Stimulated activated CD4-positive, alpha-beta T cell treated with anti-CD3 and anti-CD28 coated beads, Interleukin-12 subunit alpha, Interleukin-12 subunit beta, amount 100 ng/mL, for 24 hours (primary cell): ENCODE data around the gene ETV6.

ENCODE experiments used
- DNase-seq, 2 experiments: peaks; one replicate each; pipeline ENCODE4 v3.0.0-alpha.2; 2020; ENCODE audit warnings: low read depth in 2 of 2

Gene ETV6

DNA sequence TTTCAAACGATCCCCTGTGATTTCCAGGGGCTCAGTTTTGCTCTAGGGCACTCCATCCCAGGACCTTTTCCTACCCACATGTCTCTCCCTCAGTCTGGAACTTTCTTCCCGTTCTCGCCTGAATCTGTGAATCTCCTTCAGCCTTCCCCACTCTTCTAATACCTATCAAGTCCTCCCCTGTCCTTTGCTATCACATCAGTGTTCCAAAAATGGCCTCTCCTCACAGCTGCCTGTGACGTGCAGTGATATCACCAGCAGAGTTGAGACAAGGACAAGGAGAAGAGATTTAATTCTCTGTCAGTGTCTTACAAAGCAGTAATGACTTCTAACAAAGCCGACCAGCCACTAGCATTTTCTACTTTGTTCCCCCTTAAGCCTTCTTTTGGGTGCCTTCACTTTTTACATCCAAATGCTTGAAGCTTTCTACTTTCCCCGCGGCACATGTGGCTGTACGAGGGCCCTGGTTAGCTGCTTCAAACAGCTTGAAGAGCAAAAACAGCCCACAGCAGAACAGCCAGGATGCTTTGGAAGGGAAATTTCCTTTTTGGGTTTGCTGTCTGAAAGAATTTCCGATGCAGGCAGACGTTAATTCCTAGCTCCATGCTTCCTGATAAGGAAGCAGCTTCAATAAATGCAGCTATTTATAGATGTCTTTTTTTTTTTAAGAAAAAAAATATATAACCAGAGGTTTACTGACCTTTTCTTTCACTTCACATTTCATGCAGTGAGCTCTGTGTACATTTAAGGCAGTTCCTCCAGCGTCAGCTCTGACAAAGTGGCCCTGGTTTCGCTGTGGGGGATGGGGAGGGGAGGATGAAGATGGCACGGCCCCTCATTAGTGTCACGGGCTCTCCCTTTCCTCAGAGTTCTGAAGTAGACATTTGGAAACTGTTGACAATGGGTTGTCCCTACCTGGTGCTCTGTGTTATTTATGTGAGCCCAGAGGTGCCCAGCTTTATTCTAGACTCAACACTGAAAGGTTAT is 109.3 kb downstream of the ETV6 start:
- no peak for DNase-seq

- no peak for DNase-seq
Measured at GRCh38 chr12:11759494-11759878, 110.0 kb downstream of the ETV6 start.

DNA sequence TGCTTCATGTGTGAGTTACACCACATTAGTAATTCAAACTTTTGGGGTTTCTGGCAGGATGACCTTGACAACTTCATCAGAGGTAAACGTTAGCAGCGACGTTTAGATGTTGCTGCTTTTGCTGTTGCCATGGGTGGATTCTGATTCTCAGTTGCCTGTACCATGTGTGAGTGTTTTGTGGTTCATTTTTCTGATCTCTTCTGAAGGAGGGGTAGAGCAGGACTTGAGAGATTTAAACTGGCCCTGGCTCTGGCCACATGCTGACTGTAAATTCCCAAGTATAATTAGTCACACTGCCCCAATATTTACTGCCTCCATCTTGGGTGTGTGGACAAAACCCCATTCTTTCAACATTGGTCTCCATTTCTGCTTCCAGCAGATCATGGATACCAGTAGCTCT is 110.4 kb downstream of the ETV6 start:
- no peak for DNase-seq

GRCh38 chr12:11761869-11762567 is 112.5 kb downstream of the ETV6 start:
- DNase-seq = no peak

- DNase-seq = no peak
Measured at GRCh38 chr12:11762723-11763326, 113.4 kb downstream of the ETV6 start.

DNA sequence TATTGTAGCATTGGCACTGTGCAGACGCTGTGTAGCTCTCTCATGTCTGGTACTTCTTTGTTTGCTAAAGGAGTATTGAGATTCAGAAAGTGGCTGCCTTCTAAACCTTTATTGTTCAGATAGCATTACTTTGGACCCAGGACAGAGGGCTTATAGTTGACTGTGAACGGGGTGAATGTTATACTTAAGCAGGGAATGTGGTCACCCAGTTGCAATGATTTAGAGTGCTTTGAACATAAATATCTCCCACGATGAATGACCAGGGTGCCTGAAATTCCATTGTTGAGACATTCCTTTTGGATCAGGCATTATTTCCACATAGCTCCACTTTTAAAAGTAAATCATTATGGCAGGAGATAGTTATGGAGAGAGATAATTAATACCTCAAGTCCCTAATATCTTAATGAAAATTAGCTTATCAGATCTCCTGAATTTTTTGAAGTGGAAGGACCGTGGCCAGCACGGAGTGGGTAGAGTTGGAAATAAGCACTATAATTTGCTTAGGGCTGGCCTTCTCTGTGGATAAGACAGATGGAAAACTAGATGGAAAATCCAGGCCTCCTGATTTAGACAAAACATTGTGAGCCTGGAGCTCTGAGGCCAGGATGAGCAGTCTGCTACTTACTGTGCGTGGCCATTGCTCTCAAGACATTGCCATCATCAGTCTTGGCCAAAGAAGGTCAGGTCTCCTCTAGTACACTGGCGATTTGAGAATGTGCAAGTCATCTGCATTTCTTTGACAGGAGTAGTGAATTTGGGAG is 114.5 kb downstream of the ETV6 start:
- DNase-seq = no peak

DNA sequence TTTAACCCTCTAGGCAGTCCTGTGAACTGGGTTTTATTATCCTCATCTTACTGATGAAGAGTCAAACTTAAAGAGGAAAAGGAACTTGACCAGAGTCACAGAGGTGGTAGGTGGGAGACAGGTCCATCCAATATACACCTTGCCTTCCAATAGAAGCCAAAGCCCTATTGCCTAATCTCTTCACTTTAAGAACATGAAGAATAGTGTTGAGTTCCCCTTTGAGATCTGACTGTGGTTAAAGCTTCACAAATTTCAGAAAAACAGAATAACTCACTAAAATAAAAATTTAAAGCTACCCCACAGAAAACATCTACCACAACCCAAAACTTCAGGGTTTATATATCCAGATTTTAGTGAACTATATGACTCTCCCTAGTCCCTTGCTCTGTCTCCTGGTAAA is 115.4 kb downstream of the ETV6 start:
- no peak for DNase-seq

DNA sequence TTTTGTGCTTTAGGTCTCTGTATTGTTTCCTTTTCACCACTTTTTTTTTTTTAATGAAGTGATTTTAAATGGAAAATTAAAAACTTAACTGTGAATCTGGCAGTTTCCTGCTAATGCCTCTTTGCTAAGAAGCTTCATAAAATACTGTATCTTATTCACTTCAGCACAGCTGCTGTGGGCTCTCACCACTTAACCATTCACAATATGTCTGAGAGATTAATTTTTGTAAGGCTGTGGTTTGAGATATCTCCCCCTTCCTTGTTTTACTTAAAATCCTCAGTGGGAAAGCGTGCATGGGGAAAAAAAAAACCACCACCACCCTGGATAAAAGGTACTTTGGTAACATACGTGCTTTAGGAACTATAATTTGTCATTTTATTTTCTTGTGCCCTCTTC is 115.9 kb downstream of the ETV6 start:
- no peak for DNase-seq

DNA sequence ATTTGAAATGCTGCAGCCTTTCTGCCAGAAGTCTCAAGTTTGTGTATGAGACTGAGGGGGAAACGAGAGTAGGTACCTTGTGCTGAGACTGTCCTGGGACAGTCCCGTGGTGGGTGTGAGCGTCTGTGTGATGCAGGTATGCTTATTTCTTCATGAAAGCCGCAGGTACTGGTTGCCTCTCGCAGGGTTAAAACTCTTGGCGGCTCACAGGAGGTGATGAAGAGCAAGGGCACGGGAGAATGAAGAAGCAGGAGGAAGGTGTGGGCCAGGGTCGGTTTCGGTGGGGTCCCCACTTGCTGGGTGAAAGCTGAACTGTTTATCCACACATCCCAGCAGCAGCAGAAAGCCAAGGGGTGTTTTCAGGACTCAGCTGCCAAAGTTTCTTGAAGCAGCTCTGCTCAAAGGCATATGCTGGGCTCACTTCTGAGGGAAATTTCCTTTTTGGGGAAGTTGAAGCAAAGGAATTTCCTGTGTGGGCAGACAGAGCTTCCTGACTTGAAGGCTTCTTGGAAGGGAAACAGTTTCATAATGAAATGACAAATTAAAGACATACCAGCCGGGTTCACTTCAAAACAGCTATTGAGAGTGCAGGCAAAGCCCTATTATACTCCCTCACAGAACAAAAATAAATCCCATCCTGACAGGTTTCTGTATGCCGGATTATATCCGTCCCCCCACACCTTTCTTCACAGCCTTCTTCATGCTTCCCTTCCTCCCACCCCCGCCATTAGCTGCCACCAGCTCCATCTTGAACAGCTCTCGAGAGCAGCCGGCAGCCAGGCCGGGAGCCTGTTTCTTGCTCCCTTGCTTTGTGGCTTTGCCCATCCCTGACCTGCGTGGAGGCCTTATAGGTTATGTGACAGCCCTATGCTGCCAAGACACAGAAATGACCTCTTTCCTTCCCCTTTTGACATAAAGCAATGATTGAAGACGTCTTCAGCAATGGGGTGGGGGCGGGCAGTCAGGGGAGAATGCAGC is 116.6 kb downstream of the ETV6 start:
- DNase-seq = peak; percentile 48 to 68

- no peak for DNase-seq
Measured at GRCh38 chr12:11767029-11767724, 117.7 kb downstream of the ETV6 start.

DNA sequence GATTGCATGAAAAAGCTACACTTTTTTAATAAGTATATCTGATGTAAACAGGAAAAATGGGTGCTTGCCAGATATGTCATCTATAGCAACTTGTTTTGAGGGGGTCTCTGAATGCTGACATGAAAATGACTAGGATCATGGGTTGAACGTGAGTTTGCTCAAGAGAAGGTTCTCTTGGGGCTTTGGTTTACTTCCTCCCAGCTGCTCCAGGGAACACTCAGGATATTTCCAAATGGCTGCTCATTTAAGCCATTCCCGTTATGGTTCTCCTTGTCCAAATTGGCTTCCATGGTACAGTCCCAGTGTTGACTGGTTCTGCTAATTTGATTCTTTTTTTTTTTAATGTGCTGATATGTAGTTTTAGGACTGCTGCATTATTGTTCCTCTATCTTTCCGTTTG is 118.3 kb downstream of the ETV6 start:
- no peak for DNase-seq

DNA sequence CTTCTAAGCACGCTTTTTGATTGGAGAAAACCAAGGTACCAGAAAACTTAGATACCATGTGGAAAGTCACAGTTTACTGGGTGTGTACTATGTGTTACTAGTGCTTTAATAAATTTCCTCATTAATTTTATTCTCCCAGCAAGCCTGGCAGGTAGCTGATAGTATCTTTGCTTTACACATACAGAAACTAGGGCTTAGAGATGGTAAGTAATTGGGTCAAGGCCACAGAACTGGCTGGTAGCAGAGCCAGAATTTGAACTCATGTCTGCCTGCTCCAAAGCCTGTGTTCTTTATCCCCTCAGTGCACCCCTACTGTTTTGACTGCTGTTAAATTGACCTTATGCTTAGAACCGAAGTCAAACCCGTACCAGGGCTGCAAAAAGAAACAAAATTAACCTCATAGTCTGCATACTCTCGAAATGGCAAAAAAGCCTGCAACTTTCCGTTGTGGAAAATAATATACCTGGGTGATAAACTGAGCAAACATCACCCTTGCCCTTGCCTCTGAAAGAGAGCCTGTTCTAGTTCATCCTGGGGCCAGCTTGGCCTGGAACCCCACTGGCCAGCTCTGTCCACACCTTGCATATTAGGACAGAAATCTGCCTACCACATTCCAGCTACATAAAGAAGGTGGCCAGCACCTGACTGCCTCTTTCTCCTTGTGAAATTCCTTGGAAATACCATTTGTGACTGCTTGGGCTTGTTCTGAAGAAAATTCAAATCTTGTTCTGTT is 118.9 kb downstream of the ETV6 start:
- no peak for DNase-seq

DNA sequence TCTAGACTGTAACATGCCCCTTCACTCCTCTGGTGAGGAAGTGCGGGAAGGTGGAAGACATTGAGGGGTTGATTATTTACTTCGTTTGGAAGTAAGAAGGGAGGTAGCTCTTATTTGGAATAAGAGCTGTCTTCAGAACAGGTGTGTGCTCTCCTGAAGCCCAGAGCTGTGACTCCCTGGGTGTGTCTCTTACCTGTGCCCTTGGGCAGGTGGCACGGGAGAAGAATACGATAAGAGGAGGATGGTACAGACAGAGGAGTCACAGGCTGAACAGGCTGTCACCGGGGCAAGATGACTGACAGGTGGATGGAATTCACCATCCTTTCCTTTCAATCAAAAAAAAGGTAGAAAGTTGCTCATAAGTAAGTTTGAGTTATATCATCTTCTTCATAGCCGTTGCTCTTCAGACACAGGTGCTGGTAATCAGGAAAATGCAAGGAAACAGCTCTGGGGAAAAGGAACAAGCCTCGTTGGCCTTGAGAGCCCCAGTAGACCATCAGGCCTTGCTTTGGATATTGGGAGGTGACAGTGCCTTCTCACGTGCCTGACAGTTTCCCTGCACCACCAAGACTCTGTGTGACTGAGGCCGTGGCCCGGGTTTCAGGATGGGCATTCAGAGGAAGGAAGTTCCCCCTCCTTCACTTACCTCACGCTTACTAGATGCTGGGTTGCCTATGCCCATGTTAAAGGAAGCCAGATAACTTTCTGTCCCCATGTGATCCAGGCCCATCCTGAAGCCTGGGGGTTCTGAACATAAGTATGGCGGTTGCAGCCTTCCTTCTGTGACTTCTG is 120.4 kb downstream of the ETV6 start:
- DNase-seq = no peak

DNA sequence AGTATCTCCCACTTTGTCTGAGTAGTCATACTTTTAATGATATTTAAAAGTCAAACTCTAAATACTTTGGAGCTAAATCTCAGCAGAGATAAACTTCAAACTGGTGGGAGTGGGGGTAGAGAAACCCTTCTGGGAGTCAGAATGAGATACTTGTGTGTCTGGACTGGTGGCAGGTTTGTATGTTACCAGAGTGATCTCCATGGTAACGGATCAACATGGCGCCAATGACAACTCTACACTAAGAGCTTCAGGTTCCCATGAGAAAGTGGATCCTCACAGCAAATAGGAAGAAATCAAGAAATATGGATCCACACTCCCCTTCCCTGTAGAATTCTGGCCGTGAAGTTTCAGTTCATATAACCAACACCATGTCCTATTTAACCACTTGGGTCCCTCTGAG is 121.9 kb downstream of the ETV6 start:
- DNase-seq = no peak

GRCh38 chr12:11771895-11772502 is 122.5 kb downstream of the ETV6 start:
- no peak for DNase-seq

- no peak for DNase-seq
Measured at GRCh38 chr12:11773889-11774677, 124.6 kb downstream of the ETV6 start.

GRCh38 chr12:11774821-11775220 is 125.3 kb downstream of the ETV6 start:
- no peak for DNase-seq
